Measurements from ENCODE around the gene AUTS2. TPM values are rescaled to one million over a fixed set of nuclear protein-coding genes. Genes with fewer than 3 reads are reported as not detected.
A peak's percentile ranks its signal among the peaks of the same experiment; 100 is the strongest.

AUTS2 gene
- total and polyA plus RNA-seq, 11 donors = 3.4 to 14.0 (median 7.3) TPM

DNA sequence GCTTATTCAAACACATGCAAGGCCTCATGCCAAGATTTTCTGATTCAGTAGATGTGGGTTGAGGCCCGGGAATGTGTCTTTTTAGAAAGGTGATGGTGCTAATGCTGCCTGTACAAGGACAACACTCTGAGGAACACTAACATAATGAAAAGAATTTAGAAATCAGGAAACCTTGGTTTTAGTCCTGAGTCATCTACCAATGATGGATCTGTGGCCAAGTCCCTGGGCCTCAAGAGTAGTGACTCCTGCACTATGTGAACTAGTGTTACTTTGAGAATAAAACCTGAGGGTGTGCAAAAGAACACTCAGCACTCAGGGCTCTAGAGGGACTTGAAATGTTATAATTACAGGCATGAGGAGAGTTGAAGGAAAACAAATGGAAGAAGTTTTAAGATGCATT is 792.0 kb downstream of the AUTS2 start:
- Histone ChIP-seq H3K27ac (no peak overlapping the region), H3K27me3 (no peaks in the 10 kb centered on the region), H3K4me3 (no peak overlapping the region), H3K4me1 (peaks cover 0 to 30% (median 9%) of the 10 kb centered on the region in 12 donors), H3K9me3 (no peaks in the 10 kb centered on the region), H3K36me3 (no peaks in the 10 kb centered on the region)
- no peak for TF ChIP-seq POLR2A (IDR thresholded peaks at IDR 0.05)
- TF ChIP-seq, protein P1, sequence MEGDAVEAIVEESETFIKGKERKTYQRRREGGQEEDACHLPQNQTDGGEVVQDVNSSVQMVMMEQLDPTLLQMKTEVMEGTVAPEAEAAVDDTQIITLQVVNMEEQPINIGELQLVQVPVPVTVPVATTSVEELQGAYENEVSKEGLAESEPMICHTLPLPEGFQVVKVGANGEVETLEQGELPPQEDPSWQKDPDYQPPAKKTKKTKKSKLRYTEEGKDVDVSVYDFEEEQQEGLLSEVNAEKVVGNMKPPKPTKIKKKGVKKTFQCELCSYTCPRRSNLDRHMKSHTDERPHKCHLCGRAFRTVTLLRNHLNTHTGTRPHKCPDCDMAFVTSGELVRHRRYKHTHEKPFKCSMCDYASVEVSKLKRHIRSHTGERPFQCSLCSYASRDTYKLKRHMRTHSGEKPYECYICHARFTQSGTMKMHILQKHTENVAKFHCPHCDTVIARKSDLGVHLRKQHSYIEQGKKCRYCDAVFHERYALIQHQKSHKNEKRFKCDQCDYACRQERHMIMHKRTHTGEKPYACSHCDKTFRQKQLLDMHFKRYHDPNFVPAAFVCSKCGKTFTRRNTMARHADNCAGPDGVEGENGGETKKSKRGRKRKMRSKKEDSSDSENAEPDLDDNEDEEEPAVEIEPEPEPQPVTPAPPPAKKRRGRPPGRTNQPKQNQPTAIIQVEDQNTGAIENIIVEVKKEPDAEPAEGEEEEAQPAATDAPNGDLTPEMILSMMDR (IDR thresholded peaks at IDR 0.05) = no peak
- ATAC-seq (peak in 1 of 4 donors; percentile 43), DNase-seq (no peak)
- WGBS, 4 donors = 87 to 98% (median 94%) methylated on average over 1 of the region's 1 CpG
- intact Hi-C loops (cut with DNase I) = no loop called here

DNA sequence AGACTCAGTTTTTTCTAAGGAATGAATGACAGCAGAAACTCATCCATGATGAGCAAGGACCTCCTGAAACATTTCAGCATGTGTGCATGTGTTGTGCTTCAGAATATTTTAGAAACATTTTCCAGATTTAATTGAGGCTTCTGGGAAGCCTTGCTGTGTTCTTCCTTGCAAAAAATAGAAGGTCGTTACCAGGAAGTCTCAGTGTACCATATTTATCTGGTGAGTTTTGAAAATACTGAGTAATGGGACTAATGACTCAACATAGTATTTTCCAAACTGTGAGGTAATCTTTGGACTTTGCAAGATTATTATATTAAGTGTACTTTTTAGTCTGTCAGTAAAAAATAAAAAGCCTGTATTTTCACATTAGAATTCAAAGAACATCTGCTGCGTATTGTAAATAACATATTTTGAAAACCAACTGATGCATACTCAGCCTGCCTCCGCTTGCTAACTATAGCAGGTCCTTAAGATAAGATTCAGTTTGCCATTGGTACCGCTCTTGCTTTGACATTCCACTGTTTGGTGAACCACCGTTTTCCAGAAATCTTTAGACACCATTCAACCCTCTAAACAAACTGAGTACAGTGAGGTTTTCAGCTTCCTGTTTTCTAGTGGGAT is 794.1 kb downstream of the AUTS2 start:
- Histone ChIP-seq H3K4me1 (peaks cover 0 to 23% (median 7%) of the 10 kb centered on the region in 12 donors), H3K36me3 (no peaks in the 10 kb centered on the region), H3K4me3 (no peak overlapping the region), H3K27me3 (no peaks in the 10 kb centered on the region), H3K27ac (peak overlapping the region in 8 of 12 donors; percentile 9 to 71 (median 50)), H3K9me3 (no peaks in the 10 kb centered on the region)
- ATAC-seq = peak; percentile 48 to 86 (median 76)
- 35 to 56% (median 54%) methylated on average over 5 of the region's 5 CpGs for WGBS, 4 donors
- intact Hi-C loops (cut with DNase I) = no loop called here
- no peak for DNase-seq
- TF ChIP-seq, protein P1 (IDR thresholded peaks at IDR 0.05) = no peak
- no peak for TF ChIP-seq POLR2A (IDR thresholded peaks at IDR 0.05)

DNA sequence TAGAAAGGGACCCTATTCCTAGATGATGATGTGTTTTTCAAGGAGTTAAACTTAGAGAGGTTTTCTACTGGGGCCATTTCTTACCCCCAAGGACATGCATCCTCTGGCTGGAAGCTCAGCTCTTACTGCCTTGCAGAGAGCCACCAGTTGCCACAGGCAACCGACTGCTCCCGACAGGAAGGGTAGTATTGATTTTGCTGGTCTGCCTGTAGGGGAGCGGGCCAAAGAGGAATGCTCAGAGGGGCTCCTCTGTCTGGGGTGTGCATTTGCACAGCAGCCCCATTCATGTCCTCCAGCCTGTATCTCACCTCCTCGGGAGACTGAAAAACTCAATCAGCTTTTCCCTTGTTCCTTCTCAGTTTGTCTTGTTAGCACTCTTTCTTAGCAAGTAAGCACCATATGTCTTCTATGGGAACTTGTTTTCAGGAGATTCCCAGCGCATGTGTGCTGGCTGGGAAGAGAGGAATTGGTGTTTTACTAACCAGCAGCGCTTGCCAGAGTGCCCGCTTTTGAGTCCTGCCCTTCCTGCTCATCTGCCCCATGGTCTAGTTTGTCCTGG is 794.7 kb downstream of the AUTS2 start:
- no peaks in the 10 kb centered on the region for H3K36me3 ChIP-seq
- peak overlapping the region in 5 of 12 donors; percentile 8 to 63 (median 35) for H3K27ac ChIP-seq
- H3K4me1 ChIP-seq = peaks cover 0 to 22% (median 6%) of the 10 kb centered on the region in 12 donors
- no peaks in the 10 kb centered on the region for H3K27me3 ChIP-seq
- no peak for TF ChIP-seq POLR2A (IDR thresholded peaks at IDR 0.05)
- TF ChIP-seq, protein P1 (IDR thresholded peaks at IDR 0.05) = no peak
- H3K9me3 ChIP-seq = no peaks in the 10 kb centered on the region
- DNase-seq (no peak), ATAC-seq (peak in 2 of 4 donors; percentile 11 to 33)
- no peak overlapping the region for H3K4me3 ChIP-seq
- intact Hi-C loops (cut with DNase I) = no loop called here
- WGBS, 4 donors = 77 to 84% (median 82%) methylated on average over 7 of the region's 7 CpGs

DNA sequence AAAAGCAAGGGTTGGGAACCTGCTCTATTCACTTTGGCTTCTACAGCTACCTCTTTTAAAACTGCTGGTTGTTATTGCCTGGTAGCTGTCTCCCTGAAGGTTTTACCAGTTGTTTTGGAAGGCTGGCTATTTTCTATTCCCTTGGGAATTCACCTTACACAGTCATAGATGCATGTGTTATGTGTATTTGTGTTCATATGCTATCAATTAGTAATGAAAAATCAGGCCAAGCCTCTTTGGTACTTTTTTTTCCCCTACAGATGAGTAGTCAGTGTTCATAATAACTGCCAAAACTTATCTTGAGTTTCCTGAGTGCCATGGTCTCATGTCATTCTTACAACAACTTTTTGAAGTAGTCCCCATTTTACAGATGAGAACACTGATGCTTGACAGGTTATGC is 795.7 kb downstream of the AUTS2 start:
- no peak for DNase-seq
- no peak for ATAC-seq

More for the DNA sequence above, 795.7 kb downstream of the AUTS2 start:
- Histone ChIP-seq H3K4me1 (peaks cover 0 to 22% (median 6%) of the 10 kb centered on the region in 12 donors), H3K9me3 (no peaks in the 10 kb centered on the region), H3K36me3 (no peaks in the 10 kb centered on the region), H3K27ac (no peak overlapping the region), H3K4me3 (no peak overlapping the region), H3K27me3 (no peaks in the 10 kb centered on the region)
- TF ChIP-seq POLR2A (IDR thresholded peaks at IDR 0.05) = no peak
- TF ChIP-seq, protein P1 (IDR thresholded peaks at IDR 0.05) = no peak
- intact Hi-C loops (cut with DNase I) = no loop called here
